OCI-M2 (cell line): ENCODE data around the gene SERPINB13.
"Not testable (repeated sequence)": the region's sequence is repeated elsewhere in the genome, so short reads cannot be mapped to it uniquely, and the experiment has no call there.

Experiments used
- DNase-seq: peaks from one replicate; lab custom pipeline; 2025; ENCODE audit not compliant: unreplicated experiment; lab: John Stamatoyannopoulos, UW

The SERPINB13 gene

DNA sequence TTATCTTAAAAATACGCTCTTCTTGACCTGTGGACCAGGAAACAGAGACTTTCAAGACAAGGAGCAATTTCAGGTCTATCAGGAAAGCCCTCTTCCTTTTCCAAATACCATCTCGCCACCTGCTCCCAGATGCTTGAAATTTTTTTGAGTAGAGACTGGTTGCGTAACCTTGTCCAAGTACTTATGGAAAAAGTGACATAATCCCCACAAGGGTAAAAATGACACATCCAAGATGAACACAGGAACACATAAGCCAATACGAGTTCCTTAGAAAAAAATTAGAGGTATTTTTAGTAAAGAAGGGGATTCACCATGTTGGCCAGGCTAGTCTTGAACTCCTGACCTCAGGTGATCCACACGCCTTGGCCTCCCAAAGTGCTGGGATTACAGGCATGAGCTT lies 1.8 kb downstream of the SERPINB13 start:
- DNase-seq, result no peak

DNA sequence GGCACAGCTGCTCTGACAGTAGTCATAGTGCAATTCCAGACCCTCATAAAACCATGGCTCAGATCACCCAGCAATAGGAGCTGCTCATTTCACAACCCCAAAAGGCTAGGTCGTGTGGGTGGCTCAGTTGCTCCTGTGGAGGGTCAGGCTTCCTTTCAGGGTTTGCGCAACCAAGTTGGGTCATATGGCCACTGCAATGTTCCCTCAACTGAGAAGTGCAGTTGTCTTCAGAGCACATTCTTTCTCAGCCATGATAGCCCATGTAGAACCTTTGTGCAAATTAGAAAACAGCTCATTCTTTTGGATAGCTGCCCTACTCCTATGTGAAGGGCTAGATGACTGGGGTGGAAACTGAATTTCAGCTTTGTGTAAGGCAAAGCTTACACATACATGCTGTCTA lies 3.2 kb downstream of the SERPINB13 start:
- no peak for DNase-seq

DNA sequence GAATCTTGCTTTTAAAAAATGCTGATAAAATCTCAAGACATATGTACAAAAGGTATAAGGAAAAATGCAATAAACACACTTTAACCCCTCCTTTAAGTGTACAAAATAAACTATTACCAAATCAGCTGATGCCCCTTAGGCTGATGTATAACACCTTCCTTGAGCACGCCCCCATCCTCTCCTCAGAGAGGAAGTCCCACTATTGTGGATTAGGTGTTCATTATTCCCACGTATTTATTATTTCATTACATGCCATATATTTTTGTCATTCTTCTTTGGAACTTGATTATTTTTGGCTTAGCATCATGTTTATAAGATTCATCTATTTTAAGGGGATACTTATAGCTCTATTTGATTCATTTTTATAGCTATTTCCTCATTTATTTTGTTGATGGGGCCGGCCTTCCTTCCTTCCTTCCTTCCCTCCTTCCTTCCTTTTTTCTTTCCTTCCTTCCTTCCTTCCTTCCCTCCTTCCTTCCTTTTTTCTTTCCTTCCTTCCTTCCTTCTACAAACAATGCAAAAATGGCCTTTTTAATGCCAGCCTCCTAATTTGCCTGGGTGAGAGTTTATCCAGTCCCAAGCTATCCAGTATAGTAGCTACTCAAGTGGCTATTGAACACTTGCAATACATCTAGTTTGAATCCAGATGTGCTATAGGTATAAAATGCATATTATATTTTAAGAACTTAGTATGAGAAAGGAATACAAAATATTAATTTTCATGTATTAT lies 4.0 kb downstream of the SERPINB13 start:
- DNase-seq, result no peak

DNA sequence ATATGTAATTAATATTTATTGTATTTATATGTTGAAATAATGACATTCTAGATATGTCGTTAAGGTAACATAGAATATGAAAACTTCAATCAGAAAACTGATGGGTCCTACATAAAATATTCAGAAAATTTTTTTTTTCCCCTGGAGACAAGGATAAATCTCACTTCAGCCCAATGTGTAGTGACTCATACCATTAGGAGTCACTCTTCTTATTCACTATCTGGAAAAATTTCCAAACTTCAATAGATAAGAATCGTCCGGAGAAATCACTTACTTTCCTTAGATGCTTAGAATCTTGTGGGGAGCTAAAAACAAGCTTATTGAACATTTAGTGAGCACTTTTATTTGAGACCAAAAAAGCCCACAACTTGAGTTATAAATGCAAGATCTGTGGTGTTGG lies 4.6 kb downstream of the SERPINB13 start:
- no peak for DNase-seq

DNA sequence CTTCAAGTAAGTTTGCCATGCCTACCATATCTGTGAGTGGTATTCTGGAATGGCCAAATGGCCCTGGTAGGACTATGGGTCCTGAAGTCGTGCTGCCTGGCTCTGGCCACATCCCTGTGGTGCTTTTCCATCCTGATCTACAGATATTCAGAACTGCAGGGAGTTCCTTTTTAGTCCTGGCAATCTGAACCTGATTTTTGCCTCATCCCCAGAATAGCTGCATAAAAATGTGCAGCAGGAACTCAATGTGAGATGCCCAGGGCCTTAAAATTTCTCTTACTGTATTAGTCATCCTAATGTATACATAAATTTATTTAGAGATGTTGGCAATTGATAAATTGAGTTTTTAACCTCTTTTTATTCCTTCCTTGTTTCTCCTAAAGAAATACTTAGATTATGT lies 5.3 kb downstream of the SERPINB13 start:
- DNase-seq, result no peak

DNA sequence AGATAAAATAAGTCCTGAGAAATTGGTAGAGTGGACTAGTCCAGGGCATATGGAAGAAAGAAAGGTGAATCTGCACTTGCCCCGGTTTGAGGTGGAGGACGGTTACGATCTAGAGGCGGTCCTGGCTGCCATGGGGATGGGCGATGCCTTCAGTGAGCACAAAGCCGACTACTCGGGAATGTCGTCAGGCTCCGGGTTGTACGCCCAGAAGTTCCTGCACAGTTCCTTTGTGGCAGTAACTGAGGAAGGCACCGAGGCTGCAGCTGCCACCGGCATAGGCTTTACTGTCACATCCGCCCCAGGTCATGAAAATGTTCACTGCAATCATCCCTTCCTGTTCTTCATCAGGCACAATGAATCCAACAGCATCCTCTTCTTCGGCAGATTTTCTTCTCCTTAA lies 9.8 kb downstream of the SERPINB13 start:
- no peak for DNase-seq

DNA sequence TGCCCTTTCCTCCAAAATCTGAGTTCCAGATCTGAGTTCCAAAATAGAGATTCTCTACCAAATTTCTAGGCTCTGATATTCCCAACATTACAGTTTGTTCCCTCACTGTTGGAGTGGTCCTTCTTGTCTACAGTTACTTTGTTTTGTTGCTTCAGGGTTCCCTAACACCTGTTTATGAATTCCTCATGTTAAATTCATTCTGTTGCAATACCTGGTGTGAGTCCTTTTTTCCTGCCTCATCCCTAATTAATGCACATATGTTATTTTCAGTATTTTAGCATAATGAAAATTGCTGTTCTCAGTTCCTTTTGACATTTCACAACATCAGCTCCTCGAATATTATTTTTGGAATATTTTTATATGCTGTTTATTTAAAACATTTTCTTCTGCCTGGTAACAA lies 16.2 kb downstream of the SERPINB13 start:
- DNase-seq, result no peak

DNA sequence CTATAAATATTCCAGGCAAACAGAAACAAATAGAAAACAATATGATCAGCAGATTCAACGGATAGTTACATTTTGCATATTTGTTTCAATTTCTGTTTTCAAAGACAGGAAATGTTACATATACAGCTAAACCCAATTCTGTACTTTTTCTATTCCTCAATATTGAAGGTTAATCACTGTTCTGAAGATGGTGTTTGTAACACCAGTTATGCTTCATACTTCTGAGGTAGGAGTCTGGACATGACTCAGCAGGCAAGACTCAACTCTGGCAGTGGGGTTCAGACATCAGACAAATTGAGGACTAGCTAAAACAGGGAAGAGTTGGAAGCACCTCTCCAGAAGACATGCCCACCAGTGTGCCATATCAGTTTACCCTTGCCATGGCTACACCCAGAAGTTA lies 16.6 kb downstream of the SERPINB13 start:
- no peak for DNase-seq

DNA sequence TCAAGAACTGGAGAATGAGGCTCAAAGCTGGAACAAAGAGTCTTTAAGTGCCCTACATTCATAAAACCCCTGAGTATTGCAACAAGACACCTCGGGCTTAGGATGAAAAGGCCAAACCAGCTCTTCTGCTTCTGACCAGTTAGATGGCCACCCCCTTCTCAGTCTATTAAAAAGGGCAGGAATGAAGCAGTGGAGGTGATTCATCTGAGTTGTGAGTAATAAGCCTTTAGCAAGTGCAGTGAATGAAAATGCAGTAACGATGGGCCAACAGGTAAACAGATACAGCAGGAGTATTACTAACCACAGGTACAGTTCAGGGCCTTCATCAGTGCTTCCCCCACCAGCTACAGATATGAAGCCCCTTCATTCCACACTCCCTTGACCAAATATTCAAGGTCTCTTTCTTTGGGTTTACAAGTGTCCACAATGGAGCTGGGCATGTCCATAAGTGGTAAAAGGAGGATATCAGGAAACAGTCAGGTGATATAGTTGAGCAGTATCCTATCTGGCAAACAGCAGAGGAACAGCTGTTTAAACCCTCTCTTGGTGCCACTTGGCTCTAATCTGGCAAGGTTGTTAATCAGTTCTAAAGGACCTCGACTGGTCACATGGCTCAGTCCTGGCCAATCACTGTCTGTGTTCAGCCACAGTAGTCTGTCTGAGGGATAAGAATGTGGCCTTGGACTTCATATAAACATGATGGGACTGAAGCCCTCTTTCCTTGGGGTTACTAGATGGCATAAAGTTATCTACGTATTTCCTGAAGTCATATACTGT lies 17.8 kb downstream of the SERPINB13 start:
- DNase-seq, result no peak

DNA sequence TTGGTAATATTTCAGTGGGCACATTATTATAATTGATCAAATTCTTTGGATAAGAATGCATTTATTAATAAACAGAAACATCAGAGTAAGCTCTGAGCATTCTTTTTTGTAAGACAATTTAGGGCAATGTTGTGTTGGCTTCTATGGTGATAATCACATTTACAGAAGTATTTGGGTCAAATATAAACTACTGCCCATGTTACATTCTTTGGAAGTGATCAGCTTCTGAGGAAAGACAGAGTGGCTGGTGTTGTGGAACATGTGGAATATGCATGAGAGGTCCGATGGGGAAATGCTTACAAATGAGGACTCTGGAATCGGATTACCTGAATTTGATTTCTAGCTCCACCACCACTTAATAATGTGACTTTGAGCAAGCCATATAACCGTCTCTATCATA lies 19.4 kb downstream of the SERPINB13 start:
- DNase-seq, result no peak

DNA sequence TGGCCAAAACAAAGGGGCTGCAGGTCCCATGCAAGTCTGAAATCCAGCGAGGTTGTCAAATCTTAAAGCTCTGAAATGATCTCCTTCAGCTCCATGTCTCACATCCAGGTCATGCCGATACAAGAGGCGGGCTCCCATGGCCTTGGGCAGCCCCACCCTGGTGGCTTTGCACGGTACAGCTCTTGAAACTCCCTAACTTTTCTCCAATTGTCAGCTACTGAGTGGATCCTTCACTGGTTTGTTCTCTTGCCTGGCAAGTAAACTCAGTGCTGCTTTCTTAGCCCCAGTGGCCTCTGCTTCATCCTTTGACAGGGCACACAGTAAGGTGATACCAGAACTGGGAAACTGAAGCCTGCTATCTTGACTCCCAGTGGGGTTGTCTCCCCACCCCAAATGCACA lies 26.3 kb downstream of the SERPINB13 start:
- no peak for DNase-seq

DNA sequence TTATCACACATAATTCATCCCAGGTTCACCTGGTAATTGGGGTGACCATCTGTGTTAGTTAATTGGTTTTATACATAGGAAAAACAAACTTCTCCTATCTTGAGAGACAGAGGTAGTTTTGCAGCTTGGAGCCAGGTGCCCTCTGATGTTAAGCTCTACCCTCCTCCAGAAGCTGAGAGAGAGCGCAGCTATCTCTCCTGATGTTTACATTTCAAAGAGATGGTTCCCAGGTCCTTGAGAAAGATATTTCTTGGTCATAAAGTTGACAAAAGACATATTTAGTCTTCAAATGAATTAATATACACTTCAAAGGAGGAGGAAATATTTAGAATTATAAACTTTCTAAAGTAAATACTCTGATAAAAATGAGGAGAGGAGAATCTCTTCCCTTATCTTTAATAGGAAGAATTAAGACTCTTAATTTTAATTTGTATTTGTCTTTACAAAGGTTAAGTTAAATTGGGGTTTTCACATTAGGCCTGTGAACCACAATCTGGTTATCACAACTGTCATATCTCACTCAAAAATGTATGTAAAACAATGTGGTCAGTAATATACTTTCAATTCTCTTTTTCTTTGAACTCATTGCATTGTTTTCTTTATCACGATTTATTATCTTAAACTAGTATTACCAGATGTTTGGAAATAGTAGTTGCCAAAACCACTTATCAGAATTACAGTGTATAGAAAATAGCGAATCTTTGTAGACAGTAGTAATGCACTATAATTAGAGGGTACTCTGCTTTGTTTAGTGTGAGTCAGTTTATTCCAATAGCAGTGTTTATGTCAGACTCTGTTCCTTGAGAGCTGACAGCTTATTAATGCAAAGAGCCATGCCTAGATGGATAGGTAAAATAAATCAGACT lies 30.1 kb downstream of the SERPINB13 start:
- no peak for DNase-seq

DNA sequence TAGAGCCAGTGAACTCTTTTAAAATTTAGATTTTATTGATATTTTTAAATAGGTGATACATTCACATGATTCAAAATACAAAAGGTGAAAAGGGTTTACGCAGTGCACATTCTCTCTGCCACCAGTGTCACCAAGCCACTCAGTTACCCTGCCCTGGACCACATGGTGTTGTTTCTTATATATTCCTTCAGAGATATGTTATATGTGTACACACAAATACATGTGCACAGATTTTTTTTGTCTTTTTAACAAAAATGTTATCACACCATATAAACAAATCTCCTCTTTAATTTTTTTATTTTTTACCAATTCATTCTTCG lies 30.7 kb downstream of the SERPINB13 start:
- DNase-seq, result no peak

DNA sequence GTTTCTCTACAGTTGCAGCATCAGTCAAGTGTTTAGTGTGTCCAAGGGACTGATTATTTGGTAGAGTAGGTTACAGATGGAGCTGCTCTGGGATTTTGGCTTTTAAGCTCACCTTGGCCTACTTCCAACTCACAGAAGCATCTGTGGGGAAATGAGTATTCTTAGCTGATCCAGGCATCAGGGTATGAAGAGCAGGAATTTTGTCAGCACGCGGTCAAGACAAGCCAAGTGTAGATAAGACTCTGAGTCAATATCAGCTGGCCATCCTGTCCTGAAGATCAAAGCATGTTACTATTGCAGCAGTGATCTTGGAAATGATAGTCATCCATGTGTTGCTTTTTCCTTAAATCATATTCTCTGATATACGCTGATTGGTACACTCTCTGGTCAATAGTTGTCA lies 32.5 kb downstream of the SERPINB13 start:
- no peak for DNase-seq

DNA sequence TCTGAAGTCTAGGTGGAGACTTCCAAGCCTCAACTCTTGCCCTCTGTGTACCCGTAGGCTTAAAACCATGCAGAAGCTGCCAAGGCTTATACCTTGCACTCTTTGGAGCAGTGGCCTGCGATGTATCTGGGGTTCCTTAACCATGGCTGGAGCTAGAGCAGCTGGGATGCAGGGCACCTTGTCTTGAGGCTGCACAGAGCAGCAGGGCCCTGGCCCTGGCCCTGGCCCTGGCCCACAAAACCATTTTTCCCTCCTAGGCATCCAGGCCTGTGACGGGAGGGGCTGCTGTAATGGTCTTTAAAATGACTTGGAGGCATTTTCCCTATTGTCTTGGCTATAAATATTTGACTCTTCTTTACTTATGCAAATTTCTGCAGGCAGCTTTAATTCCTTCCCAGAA lies 37.7 kb downstream of the SERPINB13 start:
- no peak for DNase-seq

DNA sequence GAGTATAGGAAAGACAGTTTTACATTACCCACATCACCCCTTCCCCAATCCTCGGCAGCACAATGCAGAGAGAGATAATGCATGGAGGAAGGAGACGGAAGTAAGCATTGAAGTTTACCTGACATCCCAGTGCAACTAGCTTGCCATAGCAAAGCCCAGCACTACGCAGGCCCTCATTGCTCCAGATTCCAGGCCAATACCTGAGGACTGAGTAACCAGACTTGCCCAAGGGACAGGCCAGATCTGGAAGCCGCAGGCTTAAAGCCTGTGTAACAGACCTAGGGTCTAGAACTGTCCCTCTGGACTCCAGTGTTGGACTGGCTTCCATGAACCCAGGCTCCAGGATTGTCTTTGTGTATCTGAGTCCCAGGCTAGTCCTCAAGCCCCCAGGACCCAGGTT lies 39.3 kb downstream of the SERPINB13 start:
- no peak for DNase-seq

DNA sequence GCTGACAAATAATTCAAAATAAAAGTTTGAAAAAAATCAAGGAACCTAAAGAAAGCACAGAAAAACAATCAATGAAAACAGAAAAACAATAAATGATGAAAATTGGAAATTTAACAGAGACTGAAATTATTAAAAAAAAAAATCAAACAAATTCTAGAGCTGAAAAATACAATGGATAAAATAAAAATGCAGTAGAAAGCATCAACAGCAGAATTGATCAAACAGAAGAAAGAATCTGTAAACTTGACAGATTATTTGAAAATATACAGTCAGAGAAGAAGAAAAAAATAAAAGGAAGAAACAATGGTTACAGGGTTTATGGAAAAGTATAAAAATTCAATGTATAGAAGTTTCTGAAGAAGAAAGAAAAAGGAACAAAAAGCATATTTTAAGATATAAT lies 40.7 kb downstream of the SERPINB13 start:
- DNase-seq, result no peak

DNA sequence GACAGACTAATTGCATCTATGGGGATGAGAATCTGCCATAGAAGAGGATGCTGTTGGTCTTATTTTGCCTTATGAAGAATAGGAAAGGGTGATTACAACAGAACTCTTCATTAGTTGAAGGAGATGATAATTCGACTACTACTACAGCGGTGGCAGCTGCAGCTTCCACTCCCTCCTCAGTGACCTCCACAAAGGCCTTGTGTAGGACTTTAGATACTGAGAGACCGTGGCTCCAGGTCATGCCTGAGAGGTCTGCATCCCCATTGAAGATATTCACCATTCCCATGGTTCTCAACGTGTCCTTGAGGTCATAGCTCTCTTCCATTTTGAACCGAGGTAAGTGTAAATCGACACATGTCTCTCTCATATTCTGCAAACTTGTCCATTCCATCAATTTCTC lies 50.6 kb downstream of the SERPINB13 start:
- no peak for DNase-seq

DNA sequence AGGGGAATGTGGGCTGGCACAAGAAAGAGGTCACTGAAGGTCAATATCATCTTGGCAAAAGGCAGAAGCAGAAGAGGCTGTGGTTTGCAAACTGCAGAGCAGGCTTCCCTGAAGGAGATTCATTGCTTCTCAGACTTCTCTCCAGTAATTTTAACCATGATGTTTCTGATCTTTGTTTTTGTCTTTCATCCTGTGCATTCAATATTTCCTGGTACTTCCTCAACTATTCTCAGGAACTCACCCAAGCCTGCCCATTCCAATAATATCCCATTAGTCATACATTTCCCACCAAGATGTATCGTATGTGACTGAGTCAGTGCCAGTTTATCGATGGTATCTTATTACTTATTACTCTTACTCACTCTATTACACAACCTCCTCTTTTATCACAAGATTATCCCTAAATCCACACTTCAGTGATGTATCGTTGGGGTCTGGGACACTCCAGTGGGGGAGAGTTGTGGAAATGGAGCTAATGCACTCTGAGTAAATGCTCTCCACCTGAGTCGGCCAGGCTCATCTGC lies 54.1 kb downstream of the SERPINB13 start:
- DNase-seq, result not testable (repeated sequence)

DNA sequence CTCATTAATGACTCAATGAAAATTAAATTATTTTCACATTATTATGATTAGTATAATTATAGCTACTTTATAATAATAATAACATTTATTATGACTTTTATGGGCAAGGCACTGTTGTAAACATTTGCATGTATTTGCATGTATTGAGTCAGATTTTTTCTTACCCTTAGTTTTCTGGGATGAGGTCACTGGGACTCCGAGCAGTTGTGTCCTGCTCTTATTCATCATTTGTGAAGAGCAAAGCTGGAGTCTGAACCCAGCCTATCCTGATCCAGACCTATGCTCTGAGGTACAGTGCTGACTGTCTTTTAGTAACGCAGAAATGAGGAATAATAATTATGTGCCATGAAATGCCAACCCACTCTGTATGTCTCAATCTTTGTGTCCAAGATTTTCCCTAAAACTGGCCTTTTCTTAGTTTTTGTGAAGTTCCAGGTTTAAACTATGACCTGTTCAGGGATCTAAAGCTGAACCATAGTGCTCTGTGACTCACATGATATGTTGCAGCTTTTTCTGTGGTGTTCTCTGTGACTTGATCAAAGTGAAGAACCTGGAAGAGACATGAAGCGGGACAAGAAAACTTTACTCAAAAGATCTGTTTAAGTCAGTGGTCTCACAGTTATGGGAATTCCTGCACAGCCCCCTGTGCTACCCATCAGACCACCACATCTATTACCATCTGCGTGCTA lies 55.7 kb downstream of the SERPINB13 start:
- not testable (repeated sequence) for DNase-seq

DNA sequence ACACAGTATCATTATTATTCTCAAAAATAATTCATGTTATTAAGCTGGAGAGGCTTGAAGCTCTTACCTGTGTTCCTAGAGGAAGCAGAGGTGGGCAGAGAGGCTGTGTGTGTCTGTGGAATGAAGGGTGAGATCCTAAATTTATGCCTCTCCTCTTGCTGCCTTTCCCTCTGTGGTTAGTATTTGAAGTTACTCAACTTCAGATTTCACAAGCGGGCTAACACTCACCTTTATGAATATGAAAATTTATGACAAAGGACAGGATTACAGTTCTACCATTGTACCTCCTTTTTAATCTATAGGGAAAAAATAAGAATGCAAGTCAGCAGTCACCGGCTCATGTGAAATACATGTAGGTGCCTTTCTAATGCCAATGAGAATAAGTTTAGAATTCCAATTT lies 57.0 kb downstream of the SERPINB13 start, which contains the start of gene SERPINB4:
TSS of gene SERPINB4 (minus strand) at position 115 of the 400 bp plus-strand sequence. CDS start 679 bp downstream, outside the sequence.
- not testable (repeated sequence) for DNase-seq
